ENCODE measurements around the gene MARCHF9. TPM values are rescaled to one million over a fixed set of nuclear protein-coding genes. Genes with fewer than 3 reads are reported as not detected.
"Not testable (repeated sequence)": the region's sequence is repeated elsewhere in the genome, so short reads cannot be mapped to it uniquely, and the experiment has no call there.

MARCHF9 gene
- total RNA-seq, 2 donors from 2014 or later, result 13.6 to 15.8 TPM

GRCh38 chr12:57712701-57713100 is 42.2 kb upstream of the MARCHF9 start:
- H3K36me3 Mint-ChIP-seq (ENCODE audit: low read depth), result peaks cover 30% of the 10 kb centered on the region
- no peak for DNase-seq
- peaks cover 2% of the 10 kb centered on the region for H3K9me3 Mint-ChIP-seq

GRCh38 chr12:57713209-57713608 is 41.7 kb upstream of the MARCHF9 start:
- TF ChIP-seq, protein P1, sequence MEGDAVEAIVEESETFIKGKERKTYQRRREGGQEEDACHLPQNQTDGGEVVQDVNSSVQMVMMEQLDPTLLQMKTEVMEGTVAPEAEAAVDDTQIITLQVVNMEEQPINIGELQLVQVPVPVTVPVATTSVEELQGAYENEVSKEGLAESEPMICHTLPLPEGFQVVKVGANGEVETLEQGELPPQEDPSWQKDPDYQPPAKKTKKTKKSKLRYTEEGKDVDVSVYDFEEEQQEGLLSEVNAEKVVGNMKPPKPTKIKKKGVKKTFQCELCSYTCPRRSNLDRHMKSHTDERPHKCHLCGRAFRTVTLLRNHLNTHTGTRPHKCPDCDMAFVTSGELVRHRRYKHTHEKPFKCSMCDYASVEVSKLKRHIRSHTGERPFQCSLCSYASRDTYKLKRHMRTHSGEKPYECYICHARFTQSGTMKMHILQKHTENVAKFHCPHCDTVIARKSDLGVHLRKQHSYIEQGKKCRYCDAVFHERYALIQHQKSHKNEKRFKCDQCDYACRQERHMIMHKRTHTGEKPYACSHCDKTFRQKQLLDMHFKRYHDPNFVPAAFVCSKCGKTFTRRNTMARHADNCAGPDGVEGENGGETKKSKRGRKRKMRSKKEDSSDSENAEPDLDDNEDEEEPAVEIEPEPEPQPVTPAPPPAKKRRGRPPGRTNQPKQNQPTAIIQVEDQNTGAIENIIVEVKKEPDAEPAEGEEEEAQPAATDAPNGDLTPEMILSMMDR (conservative IDR thresholded peaks at IDR 0.05), result no peak
- Mint-ChIP-seq H3K27me3 (ENCODE audit: insufficient read depth) (no peaks in the 10 kb centered on the region), H3K4me3 (no peak overlapping the region), H3K9me3 (peaks cover 2% of the 10 kb centered on the region), H3K36me3 (ENCODE audit: low read depth) (peaks cover 34% of the 10 kb centered on the region), H3K4me1 (no peaks in the 10 kb centered on the region), H3K27ac (no peak overlapping the region)
- Histone ChIP-seq H3K4me3 (ENCODE audit: low read length) (no peak overlapping the region), H3K9ac (ENCODE audit: extremely low read depth, low read length, poor library complexity, severe bottlenecking) (no peak overlapping the region), H3K27me3 (ENCODE audit: control insufficient read depth, insufficient read depth, low read length, poor library complexity, severe bottlenecking) (no peaks in the 10 kb centered on the region), H3K4me1 (ENCODE audit: control insufficient read depth, insufficient read depth, low read length) (no peaks in the 10 kb centered on the region), H3K36me3 (ENCODE audit: control insufficient read depth, insufficient read depth, low read length) (peaks cover 11% of the 10 kb centered on the region), H3K27ac (ENCODE audit: low read depth, low read length) (no peak overlapping the region), H3K9me3 (ENCODE audit: control insufficient read depth, low read length) (no peaks in the 10 kb centered on the region)
- 88 to 89% methylated on average over 3 to 5 of the region's 5 CpGs for WGBS, 2 experiments (ENCODE audit: insufficient coverage in 1 of 2, insufficient read length in 1 of 2)
- no peak for DNase-seq

More at GRCh38 chr12:57712701-57713100, 42.2 kb upstream of the MARCHF9 start:
- Histone ChIP-seq H3K27ac (ENCODE audit: low read depth, low read length) (no peak overlapping the region), H3K4me3 (ENCODE audit: low read length) (no peak overlapping the region), H3K27me3 (ENCODE audit: control insufficient read depth, insufficient read depth, low read length, poor library complexity, severe bottlenecking) (no peaks in the 10 kb centered on the region), H3K36me3 (ENCODE audit: control insufficient read depth, insufficient read depth, low read length) (peaks cover 6% of the 10 kb centered on the region), H3K4me1 (ENCODE audit: control insufficient read depth, insufficient read depth, low read length) (no peaks in the 10 kb centered on the region), H3K9me3 (ENCODE audit: control insufficient read depth, low read length) (no peaks in the 10 kb centered on the region), H3K9ac (ENCODE audit: extremely low read depth, low read length, poor library complexity, severe bottlenecking) (no peak overlapping the region)
- Mint-ChIP-seq H3K4me3 (no peak overlapping the region), H3K27ac (no peak overlapping the region), H3K27me3 (ENCODE audit: insufficient read depth) (no peaks in the 10 kb centered on the region), H3K4me1 (no peaks in the 10 kb centered on the region)
- TF ChIP-seq, protein P1 (conservative IDR thresholded peaks at IDR 0.05), result no peak
- WGBS, 2 experiments (ENCODE audit: insufficient coverage in 1 of 2, insufficient read length in 1 of 2), result 89% methylated on average over 3 of the region's 3 CpGs

DNA sequence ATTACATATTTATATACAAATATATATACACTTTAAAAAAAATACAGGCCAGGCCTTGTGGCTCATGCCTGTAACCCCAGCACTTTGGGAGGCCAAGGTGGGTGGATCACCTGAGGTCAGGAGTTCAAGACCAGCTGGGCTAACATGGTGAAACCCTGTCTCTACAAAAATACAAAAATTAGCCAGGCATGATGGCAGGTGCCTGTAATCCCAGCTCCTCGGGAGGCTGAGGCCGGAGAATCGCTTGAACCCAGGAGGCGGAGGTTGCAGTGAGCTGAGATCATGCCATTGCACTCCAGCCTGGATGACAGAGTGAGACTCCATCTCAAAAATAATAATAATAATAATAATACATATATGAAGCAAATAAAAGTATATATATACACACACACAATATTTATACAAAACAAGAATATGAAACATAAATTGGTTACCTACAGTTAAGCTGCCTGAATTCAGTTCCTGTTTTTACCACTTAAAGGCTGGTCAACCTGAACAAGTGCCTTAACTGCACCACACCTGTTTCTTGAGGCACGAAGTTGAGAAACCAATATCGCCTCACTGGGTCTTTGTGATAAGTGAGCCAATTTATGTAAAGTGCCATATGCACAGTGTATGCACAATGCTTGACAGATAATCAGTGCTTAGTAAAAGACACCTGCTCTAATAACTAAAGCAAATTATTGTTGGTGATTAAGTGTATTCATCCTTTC is 39.7 kb upstream of the MARCHF9 start:
- H3K9me3 ChIP-seq (ENCODE audit: control insufficient read depth, low read length); H3K4me3 ChIP-seq (ENCODE audit: low read length); DNase-seq; H3K27ac ChIP-seq (ENCODE audit: low read depth, low read length); H3K4me1 ChIP-seq (ENCODE audit: control insufficient read depth, insufficient read depth, low read length); H3K27me3 ChIP-seq (ENCODE audit: control insufficient read depth, insufficient read depth, low read length, poor library complexity, severe bottlenecking); H3K27ac Mint-ChIP-seq; H3K9ac ChIP-seq (ENCODE audit: extremely low read depth, low read length, poor library complexity, severe bottlenecking); H3K27me3 Mint-ChIP-seq (ENCODE audit: insufficient read depth); H3K4me3 Mint-ChIP-seq; H3K9me3 Mint-ChIP-seq; H3K4me1 Mint-ChIP-seq: not testable (repeated sequence)
- peaks cover 23% of the 10 kb centered on the region for H3K36me3 ChIP-seq (ENCODE audit: control insufficient read depth, insufficient read depth, low read length)
- H3K36me3 Mint-ChIP-seq (ENCODE audit: low read depth), result peaks cover 45% of the 10 kb centered on the region
- 93 to 99% methylated on average over 3 to 6 of the region's 6 CpGs for WGBS, 2 experiments (ENCODE audit: insufficient coverage in 1 of 2, insufficient read length in 1 of 2)

Measured in endodermal cell (in vitro differentiated cells).